ENCODE data around the gene RAB43.

RAB43 gene

DNA sequence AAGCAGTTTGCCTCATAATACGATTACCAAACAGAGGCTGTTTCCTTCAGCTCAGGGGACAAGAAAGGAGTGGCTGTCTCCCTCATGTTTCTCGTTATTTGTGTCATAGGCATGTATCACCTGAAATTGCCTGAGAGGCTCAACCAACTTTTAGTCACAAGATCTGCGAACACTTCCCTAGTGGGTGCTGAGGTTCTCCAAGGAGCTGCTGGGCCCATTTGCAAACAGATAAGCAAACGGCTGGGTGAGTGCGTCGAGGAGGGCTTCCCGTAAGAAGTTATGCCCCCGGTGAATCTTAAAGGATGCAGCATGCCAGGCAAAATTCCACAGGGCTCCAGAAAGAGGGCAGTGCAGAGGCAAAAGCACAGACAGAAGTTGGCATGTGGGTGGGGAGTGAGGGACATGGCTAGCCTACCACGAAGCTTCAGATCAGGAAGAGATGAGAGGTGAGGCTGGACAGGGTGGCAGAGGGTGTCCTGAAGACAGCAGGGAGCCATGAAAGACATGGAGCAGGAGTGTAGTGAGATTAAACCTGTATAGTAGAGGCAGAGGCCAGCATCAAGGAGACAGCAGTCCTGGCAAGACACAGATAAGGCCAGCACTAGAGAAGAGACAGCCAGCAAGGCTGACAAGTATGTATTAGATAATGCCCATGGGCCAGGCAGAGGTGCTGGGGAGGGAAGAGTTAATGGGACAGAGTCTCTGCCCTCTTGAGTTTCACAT lies 65.0 kb downstream of the RAB43 start:
- TF ChIP-seq, protein P1, sequence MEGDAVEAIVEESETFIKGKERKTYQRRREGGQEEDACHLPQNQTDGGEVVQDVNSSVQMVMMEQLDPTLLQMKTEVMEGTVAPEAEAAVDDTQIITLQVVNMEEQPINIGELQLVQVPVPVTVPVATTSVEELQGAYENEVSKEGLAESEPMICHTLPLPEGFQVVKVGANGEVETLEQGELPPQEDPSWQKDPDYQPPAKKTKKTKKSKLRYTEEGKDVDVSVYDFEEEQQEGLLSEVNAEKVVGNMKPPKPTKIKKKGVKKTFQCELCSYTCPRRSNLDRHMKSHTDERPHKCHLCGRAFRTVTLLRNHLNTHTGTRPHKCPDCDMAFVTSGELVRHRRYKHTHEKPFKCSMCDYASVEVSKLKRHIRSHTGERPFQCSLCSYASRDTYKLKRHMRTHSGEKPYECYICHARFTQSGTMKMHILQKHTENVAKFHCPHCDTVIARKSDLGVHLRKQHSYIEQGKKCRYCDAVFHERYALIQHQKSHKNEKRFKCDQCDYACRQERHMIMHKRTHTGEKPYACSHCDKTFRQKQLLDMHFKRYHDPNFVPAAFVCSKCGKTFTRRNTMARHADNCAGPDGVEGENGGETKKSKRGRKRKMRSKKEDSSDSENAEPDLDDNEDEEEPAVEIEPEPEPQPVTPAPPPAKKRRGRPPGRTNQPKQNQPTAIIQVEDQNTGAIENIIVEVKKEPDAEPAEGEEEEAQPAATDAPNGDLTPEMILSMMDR (IDR thresholded peaks at IDR 0.05) = no peak

DNA sequence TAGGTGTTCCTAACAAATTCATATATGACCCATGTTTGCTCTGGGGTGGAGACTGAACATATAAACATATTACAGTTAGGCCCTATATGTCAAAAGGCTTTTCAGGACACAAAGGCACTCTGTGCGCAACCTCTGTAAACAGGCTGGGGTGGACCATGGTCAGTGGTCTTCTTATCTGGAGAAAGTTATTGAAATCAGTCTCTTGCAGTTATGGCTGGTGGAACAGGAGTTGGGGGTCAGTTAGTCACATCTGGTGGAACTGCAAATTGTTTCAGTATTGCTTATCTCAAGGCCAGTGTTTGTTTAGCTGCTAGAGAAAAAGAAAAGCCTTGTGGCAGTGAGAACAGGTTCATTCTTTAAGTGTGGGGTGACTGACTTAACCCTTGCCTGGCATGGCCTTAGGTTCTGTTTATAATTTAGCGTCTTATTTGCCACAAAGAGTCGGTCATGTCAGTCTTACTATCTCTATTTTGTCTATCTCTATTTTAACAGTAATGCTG lies 66.9 kb downstream of the RAB43 start:
- TF ChIP-seq, protein P1 (IDR thresholded peaks at IDR 0.05) = no peak

DNA sequence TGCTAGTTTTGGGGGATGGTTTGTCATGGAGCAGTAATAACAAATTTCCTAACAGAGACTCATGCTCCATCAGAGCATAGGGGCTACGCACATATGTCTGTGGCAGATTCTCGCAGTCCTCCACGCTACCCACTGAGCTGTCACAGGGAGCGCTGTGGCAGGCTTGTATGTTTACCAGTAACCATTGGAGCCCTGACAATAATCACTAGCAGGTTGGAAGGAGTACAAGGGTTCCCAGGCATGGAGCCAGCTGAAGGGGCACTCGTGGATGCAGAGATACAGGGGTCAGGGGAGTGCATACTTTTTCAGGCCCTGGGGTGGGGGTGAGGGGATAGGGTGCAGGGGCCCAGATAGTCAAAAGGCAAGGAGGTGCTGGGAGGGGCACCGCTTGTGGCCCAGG lies 68.9 kb downstream of the RAB43 start:
- TF ChIP-seq, protein P1 (IDR thresholded peaks at IDR 0.05) = no peak

DNA sequence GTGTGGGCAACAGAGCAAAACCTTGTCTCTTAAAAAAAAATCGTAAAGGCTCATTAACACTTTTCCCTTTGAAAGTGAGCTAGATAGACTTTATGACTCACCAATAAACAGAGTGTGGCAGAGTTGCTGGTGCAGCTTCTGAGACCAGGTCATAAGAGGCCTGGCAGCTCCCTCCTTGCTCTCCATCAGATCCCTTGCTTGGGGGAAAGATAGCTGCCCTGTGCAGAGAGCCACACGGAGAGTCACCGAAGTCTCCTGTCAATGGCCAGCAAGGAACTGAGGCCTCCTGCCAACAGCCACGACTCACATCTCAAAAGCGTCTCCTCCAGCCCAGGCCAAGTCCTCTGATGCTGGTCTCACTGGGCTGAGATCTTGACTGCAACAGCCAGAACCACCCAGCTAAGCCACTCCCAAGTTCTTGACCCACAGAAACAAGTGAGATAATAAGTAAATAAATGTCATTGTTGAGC lies 69.7 kb downstream of the RAB43 start:
- TF ChIP-seq, protein P1 (IDR thresholded peaks at IDR 0.05) = no peak

DNA sequence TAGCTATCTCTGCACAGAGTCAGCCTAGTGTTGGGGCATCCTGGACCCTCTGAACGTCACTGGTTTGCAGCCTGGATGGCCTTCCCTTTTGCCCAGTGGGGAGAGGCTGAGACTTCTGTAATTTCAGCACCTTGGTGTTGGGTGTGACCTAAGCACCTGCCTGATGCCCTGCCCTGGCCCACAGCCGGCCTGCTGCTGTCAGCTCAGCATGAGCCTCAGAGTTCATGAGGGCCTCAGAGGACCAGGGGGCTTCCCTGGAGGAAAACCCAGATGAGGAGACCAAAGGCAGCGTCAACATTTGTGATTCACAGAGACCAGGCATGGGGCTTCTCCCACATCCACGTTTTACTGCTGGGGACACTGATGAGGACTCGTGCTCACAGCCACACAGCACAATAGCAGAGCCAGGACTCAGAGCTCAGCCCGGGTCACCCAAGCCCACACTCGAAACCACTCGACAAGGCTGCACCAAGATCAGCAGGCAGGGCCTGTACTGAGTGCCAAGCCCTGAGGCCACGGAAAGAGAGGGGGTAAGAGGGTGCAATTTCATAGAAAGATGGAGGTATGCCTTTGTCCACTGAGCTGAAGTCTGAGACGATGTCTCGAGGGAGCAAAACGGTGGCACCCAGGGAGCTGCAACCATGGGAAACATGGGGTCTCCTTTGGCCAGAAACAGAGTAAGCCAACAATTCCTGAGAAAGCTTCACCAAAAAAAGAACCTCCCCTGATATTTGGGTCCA lies 70.9 kb downstream of the RAB43 start:
- TF ChIP-seq, protein P1 (IDR thresholded peaks at IDR 0.05) = no peak

DNA sequence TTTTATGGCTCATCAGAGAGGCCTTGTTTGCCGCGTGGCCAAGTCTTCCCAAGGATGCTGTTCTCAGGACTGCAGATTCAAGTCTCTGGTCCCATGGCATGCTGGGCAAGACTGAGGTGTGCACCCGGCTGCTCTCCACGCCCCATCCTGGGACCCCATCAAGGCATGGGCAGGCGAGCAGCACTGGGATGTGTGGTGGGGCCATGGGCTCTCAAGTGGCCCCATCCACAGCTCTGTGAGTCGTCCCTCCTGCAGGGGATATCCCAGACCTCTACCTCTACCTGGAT lies 74.1 kb downstream of the RAB43 start:
- TF ChIP-seq, protein P1 (IDR thresholded peaks at IDR 0.05) = no peak

DNA sequence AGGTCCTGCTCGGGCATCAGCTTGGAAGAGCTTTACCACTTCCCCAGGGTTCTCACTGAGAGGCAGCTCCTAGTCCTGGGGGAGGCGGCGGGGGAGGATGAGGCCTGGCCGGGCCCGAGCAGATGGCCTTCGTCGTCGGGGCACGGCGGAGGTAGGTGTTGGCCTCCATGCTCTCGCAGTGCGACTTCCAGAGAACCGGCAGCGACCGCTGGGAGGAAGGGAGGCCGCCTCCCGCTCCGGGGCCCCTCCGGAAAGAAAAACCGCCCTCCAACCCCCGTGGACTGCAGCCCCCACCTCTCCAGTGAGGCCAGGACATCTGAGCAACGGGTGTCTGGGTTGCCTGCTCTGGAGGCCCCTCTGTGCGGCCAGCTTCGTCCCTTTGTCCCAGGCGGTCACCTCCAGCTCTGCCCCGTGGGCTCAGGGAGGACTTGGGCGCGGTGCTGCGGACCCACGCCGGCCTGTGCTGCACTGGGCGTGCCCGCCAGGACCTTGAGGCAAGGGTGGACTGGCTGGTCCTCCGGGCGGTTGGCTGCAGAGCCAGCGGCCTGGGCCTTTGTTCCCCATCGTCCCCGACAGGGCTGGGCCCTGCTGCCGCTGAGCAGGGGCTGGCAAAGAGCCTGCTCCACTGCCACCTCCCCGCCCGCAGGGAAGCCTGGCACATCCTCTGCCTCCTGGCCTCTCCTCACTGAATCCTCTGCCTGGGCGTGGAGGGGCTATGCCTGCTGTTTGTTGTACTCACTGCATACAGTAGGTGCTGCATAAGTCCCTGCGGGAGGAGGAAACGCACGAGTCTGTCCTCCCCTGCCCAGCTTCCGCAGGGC lies 74.7 kb downstream of the RAB43 start:
- TF ChIP-seq, protein P1 (IDR thresholded peaks at IDR 0.05) = no peak

All from LNCAP (cell line).